Smooth muscle cell of the coronary artery (primary cell): ENCODE measurements around the gene SAFB. TPM values are rescaled to one million over a fixed set of nuclear protein-coding genes. Genes with fewer than 3 reads are reported as not detected.

Experiments
- total RNA-seq: library from RNA; depleted of rRNA; stranded (reverse); fragments of >200 nt; gene quantifications from 2 replicates; pipeline ENCODE4 v1.2.3, GENCODE V29; 2014; ENCODE audit warnings: low replicate concordance

The SAFB gene
- total RNA-seq = 44.8 and 50.3 TPM in 2 replicates

DNA sequence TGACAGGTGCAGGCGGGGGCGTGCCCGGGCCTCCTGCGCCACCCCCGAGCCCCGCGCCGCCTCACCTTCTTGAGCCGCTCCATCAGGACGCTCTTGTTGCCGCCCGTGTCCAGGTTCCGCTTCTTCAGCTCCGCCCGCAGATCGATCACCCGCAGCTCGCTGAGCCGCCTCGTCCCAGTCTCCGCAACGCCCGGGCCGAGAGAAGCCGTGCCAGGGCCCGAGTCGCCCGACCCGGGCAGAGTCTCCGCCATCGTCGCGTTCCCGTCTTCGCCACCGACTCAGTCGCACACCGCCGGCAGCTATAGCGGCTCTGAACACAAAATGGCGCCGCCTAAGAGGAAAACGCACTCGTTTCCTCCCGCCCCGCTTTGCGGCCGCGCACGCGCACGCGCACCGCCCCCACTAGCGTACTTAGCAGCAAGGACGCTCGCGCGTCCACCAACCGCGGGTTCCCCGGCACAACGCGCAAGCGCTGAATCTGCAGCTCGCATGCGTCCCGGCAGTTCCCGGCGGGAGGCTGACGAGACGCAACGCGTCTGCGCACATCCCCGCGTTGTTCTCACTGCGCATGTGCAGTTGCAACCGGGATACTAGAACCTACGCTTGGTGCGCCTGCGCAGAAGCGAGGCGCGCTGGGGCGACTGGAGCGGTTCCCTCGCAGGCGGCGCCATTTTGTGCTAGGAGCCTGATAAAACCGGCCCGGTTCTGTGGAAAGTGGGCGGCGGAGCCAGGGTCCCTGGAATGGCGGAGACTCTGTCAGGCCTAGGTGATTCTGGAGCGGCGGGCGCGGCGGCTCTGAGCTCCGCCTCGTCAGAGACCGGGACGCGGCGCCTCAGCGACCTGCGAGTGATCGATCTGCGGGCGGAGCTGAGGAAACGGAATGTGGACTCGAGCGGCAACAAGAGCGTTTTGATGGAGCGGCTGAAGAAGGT lies at the start of gene SAFB, which contains the start of gene SAFB2:
Gene SAFB (plus strand): TSS at position 619 of the 932 bp plus-strand sequence. CDS start 123 bp downstream, at position 742.
Gene SAFB2 (minus strand): TSS at position 312 of the 932 bp plus-strand sequence. CDS start 61 bp downstream, at position 251.

DNA sequence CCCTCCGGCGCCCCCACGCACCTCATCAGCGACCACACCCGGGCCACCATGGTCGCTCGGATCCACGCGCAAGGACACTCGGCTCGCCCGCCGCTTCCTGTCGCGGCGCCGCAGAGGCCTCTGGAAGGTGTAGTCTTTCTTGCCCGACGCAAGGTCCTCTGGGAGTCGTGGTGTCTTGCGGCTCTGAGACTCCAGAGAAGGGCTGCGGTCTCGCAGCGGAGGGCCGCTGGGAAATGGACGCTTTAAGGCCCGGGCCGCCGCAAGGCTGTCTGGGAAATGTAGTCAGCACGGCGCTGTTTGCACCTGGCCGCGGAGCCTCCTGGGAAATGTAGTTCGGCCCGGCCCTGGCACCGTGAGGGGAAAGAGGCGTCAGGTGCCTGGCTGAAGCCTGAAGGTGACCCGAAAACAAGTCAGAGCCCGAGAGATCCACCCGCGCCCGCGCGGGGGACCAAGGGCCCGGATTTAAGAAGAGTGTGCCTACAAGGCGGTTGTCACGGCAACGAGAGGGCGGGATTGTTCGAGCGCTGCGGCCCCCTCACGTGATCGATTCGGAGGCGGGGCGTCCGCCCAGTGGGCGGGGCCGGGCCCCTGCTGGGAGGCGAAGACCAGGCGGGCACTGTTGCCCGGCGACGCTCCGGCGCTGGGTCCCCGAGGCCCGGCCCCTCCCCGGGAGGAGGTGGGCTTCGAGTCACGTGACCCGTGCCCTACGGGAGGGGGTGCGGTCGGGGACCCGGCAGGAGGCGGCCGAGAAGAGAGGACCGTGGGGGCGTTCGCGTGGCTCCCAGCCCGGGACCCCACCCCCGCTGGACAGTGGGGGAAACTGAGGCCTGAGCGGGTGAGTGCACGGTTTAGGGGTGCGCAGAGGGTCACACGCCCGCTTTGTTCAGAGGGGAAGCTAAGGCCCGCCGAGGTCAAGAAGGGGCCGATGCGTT lies 57.8 kb downstream of the SAFB start, which contains the start of the genes HSD11B1L and MICOS13:
Gene HSD11B1L (plus strand): TSS at position 591 of the 932 bp plus-strand sequence. CDS start 3,806 bp downstream, outside the sequence.
Gene MICOS13 (minus strand): TSS at position 80 of the 932 bp plus-strand sequence. CDS start 30 bp downstream, at position 50.

DNA sequence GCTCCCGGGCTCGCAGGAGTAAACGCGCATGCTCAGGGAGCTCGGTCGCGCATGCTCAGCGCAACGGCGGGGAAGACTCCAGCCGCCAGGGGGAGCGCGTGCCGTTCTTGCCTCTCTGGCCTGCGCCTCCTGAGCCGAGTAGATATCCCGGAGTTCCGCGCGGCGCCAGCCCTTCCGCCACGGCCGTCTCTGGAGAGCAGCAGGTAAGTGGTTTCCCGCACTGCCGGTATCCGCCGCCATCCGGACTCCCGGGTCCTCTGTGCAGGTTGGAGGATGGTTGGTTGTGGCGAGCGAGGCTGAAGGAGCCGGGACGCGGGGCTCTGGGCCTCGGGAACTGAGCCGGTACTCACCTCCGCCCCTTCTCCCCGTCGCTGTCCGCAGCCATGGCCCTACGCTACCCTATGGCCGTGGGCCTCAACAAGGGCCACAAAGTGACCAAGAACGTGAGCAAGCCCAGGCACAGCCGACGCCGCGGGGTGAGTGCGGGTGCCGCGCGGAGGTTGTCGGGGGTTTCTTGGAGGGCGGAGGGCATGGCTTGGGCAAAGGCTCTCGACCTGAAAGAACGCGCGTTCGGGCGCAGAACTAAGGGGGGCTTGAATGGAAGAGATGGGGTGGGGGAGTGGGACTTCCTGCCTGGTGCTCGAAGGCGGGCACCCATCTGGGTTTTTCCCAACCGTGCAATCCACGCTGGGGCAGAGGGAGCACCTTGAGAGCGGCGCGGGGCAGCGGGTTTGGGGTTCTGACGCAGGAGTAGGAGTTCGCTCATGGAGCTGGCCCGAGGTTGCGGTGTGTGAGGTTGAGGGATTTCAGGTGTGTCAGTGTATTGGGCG lies 67.5 kb downstream of the SAFB start, which contains the start of gene RPL36:
Gene RPL36 (plus strand): TSS at position 171 of the 830 bp plus-strand sequence. CDS start 213 bp downstream, at position 384.

Other genes starting within 250 kb of the SAFB start
- gene ZNRF4, start 167.7 kb upstream of the SAFB start, total RNA-seq = not detected in 2 replicates
- under 0.01 and 0.08 TPM in 2 replicates for gene TINCR, start 55.1 kb upstream of the SAFB start, total RNA-seq
- gene SAFB2, start 307 bp upstream of the SAFB start, total RNA-seq = 24.9 and 72.8 TPM in 2 replicates
- 50.3 and 83.6 TPM in 2 replicates for gene MICOS13, start 57.4 kb downstream of the SAFB start, total RNA-seq
- 10.1 and 11.3 TPM in 2 replicates for gene HSD11B1L, start 57.9 kb downstream of the SAFB start, total RNA-seq
- gene RPL36, start 67.2 kb downstream of the SAFB start, total RNA-seq = 777 and 840 TPM in 2 replicates
- 116 and 155 TPM in 2 replicates for gene LONP1, start 97.1 kb downstream of the SAFB start, total RNA-seq
- gene CATSPERD, start 97.6 kb downstream of the SAFB start, total RNA-seq = not detected in 2 replicates
- 0.08 TPM in 1 of 2 replicates, not detected in the other for gene PRR22, start 161.7 kb downstream of the SAFB start, total RNA-seq
- gene DUS3L, start 168.1 kb downstream of the SAFB start, total RNA-seq = 22.6 and 40.2 TPM in 2 replicates
- not detected in 2 replicates for gene NRTN, start 182.0 kb downstream of the SAFB start, total RNA-seq
- gene FUT6, start 216.6 kb downstream of the SAFB start, total RNA-seq = not detected in 2 replicates
- gene FUT3, start 228.4 kb downstream of the SAFB start, total RNA-seq = not detected in 2 replicates
- gene FUT5, start 247.5 kb downstream of the SAFB start, total RNA-seq = not detected in 2 replicates